Natural killer cell (primary cell): Measurements from ENCODE around the gene MON1B. TPM values are rescaled to one million over a fixed set of nuclear protein-coding genes. Genes with fewer than 3 reads are reported as not detected.

ENCODE experiments used
- ATAC-seq, 3 donors: fragments of 150-1000 bp in 2 of 3; fragments of 200-7000 bp in 1 of 3; cut with Tn5 transposase; 1 replicate in 1 of 3; 2 replicates in 2 of 3; pipeline ENCODE4 v1.10.0; 2021; ENCODE audit warnings: mild to moderate bottlenecking in 2 of 3, moderate library complexity in 2 of 3
- DNase-seq, 2 donors: peaks; one replicate each; pipeline versions ENCODE4 v3.0.0 to v3.0.0-alpha.2; 2013 to 2021; ENCODE audit warnings: mixed read lengths in 1 of 2
- H3K27ac ChIP-seq: one replicate; pipeline ENCODE4 v1.5.1; 2013; ENCODE audit warnings: mild to moderate bottlenecking, low read length
- H3K27me3 ChIP-seq: one replicate; pipeline ENCODE4 v1.6.1; 2013; ENCODE audit warnings: low read length; ENCODE audit not compliant: control insufficient read depth, insufficient read depth
- H3K36me3 ChIP-seq: one replicate; pipeline ENCODE4 v1.6.1; 2013; ENCODE audit warnings: low read length; ENCODE audit not compliant: control insufficient read depth, insufficient read depth
- H3K4me1 ChIP-seq: one replicate; pipeline ENCODE4 v1.6.1; 2013; ENCODE audit warnings: low read length; ENCODE audit not compliant: control insufficient read depth, insufficient read depth
- H3K4me3 ChIP-seq: one replicate; pipeline ENCODE4 v1.5.1; 2013; ENCODE audit warnings: low read length
- H3K9me3 ChIP-seq: one replicate; pipeline ENCODE4 v1.6.1; 2013; ENCODE audit warnings: low read length; ENCODE audit not compliant: control insufficient read depth, insufficient read depth
- H3K27ac Mint-ChIP-seq, 2 donors: one replicate each; pipeline ENCODE4 v1.8.0; 2022; ENCODE audit warnings: mild to moderate bottlenecking in 2 of 2, mixed read lengths in 2 of 2, moderate library complexity in 1 of 2
- H3K27me3 Mint-ChIP-seq, 2 donors: one replicate each; pipeline ENCODE4 v1.8.0; 2022; ENCODE audit warnings: low read depth in 2 of 2, mixed read lengths in 2 of 2
- H3K36me3 Mint-ChIP-seq: one replicate; pipeline ENCODE4 v1.8.0; 2022; ENCODE audit warnings: mixed read lengths
- H3K4me1 Mint-ChIP-seq, 2 donors: one replicate each; pipeline ENCODE4 v1.8.0; 2022; ENCODE audit warnings: mixed read lengths in 2 of 2
- H3K4me3 Mint-ChIP-seq: one replicate; pipeline ENCODE4 v1.8.0; 2022; ENCODE audit warnings: mild to moderate bottlenecking, moderate library complexity, mixed read lengths
- H3K9me3 Mint-ChIP-seq, 2 donors: one replicate each; pipeline ENCODE4 v1.8.0; 2022; ENCODE audit warnings: mixed read lengths in 2 of 2
- CTCF ChIP-seq: fragments of 200-600 bp; IDR thresholded peaks from one replicate; pipeline ENCODE4 v1.8.0; 2022; ENCODE audit warnings: antibody characterized with exemption
- WGBS: methylation state at CpG from one replicate; pipeline ENCODE4 v1.1.7; 2013; ENCODE audit warnings: missing lambda C conversion rate; ENCODE audit not compliant: insufficient coverage; 5-methylcytosine and 5-hydroxymethylcytosine counted together
- intact Hi-C: fragments of 100-400 bp; cut with micrococcal nuclease; formaldehyde crosslinking; loops from one replicate; pipeline ENCODE4 v1.14.2; 2022
- total RNA-seq, 4 donors: library from RNA; stranded (reverse); fragments of 120-200 nt in 1 of 4; gene quantifications; one replicate each; pipeline versions ENCODE4 v1.2.3 to v1.2.4, GENCODE V29; 2013 to 2022

The MON1B gene
- total RNA-seq, 3 donors from 2014 or later (not counting 1 experiment from before 2014, with no cell fraction given), result 88.6 to 97.8 (median 91.1) TPM

- 96% methylated on average over 11 of the region's 12 CpGs for WGBS
- Mint-ChIP-seq H3K27me3 (no peaks in the 10 kb centered on the region), H3K27ac (no peak overlapping the region), H3K4me3 (peak overlapping the region; percentile 51), H3K36me3 (no peaks in the 10 kb centered on the region), H3K4me1 (peaks cover 0 to 20% of the 10 kb centered on the region in 2 donors), H3K9me3 (no peaks in the 10 kb centered on the region)
- intact Hi-C loops, result loop anchor here (5.0 kb wide), 1 partner anchor 883 kb away; the partner anchor contains the start of gene WWOX
- DNase-seq, result no peak
- Histone ChIP-seq H3K36me3 (no peaks in the 10 kb centered on the region), H3K27ac (no peak overlapping the region), H3K4me1 (peaks cover 15% of the 10 kb centered on the region), H3K9me3 (no peaks in the 10 kb centered on the region), H3K27me3 (no peaks in the 10 kb centered on the region), H3K4me3 (no peak overlapping the region)
- no peak for TF ChIP-seq CTCF
- ATAC-seq, result no peak
Observed at GRCh38 chr16:77214411-77215138, 23.6 kb downstream of the MON1B start.

DNA sequence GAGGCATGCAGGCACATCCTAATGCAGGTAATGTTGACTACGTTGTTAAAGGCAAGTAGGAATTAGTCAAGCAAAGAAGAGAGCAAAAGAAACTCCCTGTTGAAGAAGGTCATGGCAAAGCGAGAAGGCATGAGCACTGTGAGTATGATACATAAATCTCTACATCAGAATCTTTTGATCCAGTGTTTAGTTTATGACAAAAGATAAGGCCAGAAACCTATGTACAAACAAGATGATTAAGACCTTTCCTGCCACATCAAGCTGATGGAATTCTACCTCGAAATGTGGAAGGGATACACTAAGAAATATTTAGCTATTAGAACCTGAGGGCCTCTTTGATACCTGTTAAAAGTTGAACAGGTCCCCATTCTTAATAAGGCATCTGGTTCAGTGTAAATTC, 28.4 kb downstream of the MON1B start:
- 72% methylated on average over 2 of the region's 3 CpGs for WGBS
- no peak for ATAC-seq

GRCh38 chr16:77220427-77220826, 29.4 kb downstream of the MON1B start:
- Histone ChIP-seq H3K36me3 (no peaks in the 10 kb centered on the region), H3K4me3 (no peak overlapping the region), H3K9me3 (no peaks in the 10 kb centered on the region), H3K4me1 (no peaks in the 10 kb centered on the region), H3K27ac (no peak overlapping the region), H3K27me3 (no peaks in the 10 kb centered on the region)
- intact Hi-C loops, result no loop called here
- H3K36me3 Mint-ChIP-seq, result no peaks in the 10 kb centered on the region
- 53% methylated on average over 3 of the region's 3 CpGs for WGBS
- H3K27ac Mint-ChIP-seq, result no peak overlapping the region
- no peaks in the 10 kb centered on the region for H3K4me1 Mint-ChIP-seq
- H3K27me3 Mint-ChIP-seq, result no peaks in the 10 kb centered on the region
- no peak for DNase-seq
- H3K4me3 Mint-ChIP-seq, result no peak overlapping the region
- ATAC-seq, result no peak
- H3K9me3 Mint-ChIP-seq, result no peaks in the 10 kb centered on the region
- TF ChIP-seq CTCF, result no peak

More for the DNA sequence above, 28.4 kb downstream of the MON1B start:
- Mint-ChIP-seq H3K9me3 (no peaks in the 10 kb centered on the region), H3K4me1 (no peaks in the 10 kb centered on the region), H3K27ac (no peak overlapping the region), H3K4me3 (no peak overlapping the region), H3K36me3 (no peaks in the 10 kb centered on the region), H3K27me3 (no peaks in the 10 kb centered on the region)
- TF ChIP-seq CTCF, result no peak
- H3K27me3 ChIP-seq, result no peaks in the 10 kb centered on the region
- intact Hi-C loops, result no loop called here
- DNase-seq, result no peak
- no peaks in the 10 kb centered on the region for H3K36me3 ChIP-seq
- H3K4me1 ChIP-seq, result no peaks in the 10 kb centered on the region
- H3K4me3 ChIP-seq, result no peak overlapping the region
- H3K9me3 ChIP-seq, result no peaks in the 10 kb centered on the region
- H3K27ac ChIP-seq, result no peak overlapping the region

DNA sequence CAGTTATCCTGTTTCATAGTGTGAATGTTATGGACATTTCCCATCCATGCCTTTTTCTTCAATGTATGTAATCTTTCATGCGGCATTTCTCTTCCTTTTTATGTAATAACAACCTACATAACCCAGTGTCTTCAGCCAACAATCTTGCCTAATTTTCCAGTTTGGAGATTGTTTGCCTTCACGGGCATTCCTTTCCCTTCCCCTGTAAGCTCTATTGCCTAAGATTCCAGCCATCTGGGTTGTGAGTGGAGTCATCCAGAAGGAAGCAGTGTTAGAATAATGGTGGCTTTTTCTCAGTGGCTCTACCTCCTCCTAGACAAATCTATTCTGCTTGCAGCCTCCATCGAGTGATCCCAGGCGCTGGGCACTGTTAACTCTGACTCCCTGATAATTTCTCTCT, 30.5 kb downstream of the MON1B start:
- H3K27me3 Mint-ChIP-seq, result no peaks in the 10 kb centered on the region
- WGBS, result 98% methylated on average over 3 of the region's 4 CpGs

More for the DNA sequence above, 30.5 kb downstream of the MON1B start:
- no peak for TF ChIP-seq CTCF
- Histone ChIP-seq H3K4me3 (no peak overlapping the region), H3K27ac (no peak overlapping the region), H3K9me3 (no peaks in the 10 kb centered on the region), H3K27me3 (no peaks in the 10 kb centered on the region), H3K36me3 (no peaks in the 10 kb centered on the region), H3K4me1 (no peaks in the 10 kb centered on the region)
- DNase-seq (no peak), ATAC-seq (no peak)
- no peaks in the 10 kb centered on the region for H3K9me3 Mint-ChIP-seq
- intact Hi-C loops, result no loop called here
- H3K4me3 Mint-ChIP-seq, result no peak overlapping the region
- H3K27ac Mint-ChIP-seq, result no peak overlapping the region
- H3K4me1 Mint-ChIP-seq, result no peaks in the 10 kb centered on the region
- no peaks in the 10 kb centered on the region for H3K36me3 Mint-ChIP-seq
